NCI-H748 (cell line): Measurements from ENCODE around the gene GNL3L.
"Not testable (repeated sequence)": the region's sequence is repeated elsewhere in the genome, so short reads cannot be mapped to it uniquely, and the experiment has no call there.

Experiments
- DNase-seq: peaks from one replicate; lab custom pipeline; 2025; ENCODE audit not compliant: unreplicated experiment; lab: John Stamatoyannopoulos, UW

The GNL3L gene

GRCh38 chrX:54555006-54555405, 25.0 kb downstream of the GNL3L start:
- not testable (repeated sequence) for DNase-seq

GRCh38 chrX:54560411-54560810, 30.4 kb downstream of the GNL3L start:
- no peak for DNase-seq

- no peak for DNase-seq
Observed at GRCh38 chrX:54561622-54562021, 31.6 kb downstream of the GNL3L start.

- no peak for DNase-seq
Observed at GRCh38 chrX:54564936-54565335, 34.9 kb downstream of the GNL3L start.

GRCh38 chrX:54570332-54570731, 40.3 kb downstream of the GNL3L start:
- DNase-seq = no peak

DNA sequence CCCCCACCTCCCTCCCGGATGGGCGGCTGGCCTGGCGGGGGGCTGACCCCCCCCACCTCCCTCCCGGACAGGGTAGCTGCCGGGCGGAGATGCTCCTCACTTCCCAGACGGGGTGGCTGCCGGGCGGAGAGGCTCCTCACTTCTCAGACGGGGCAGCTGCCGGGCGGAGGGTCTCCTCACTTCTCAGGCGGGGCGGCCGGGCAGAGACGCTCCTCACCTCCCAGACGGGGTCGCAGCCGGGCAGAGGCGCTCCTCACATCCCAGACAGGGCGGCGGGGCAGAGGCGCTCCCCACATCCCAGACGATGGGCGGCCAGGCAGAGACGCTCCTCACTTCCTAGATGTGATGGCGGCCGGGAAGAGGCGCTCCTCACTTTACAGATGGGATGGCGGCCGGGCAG, 42.6 kb downstream of the GNL3L start:
- not testable (repeated sequence) for DNase-seq

DNA sequence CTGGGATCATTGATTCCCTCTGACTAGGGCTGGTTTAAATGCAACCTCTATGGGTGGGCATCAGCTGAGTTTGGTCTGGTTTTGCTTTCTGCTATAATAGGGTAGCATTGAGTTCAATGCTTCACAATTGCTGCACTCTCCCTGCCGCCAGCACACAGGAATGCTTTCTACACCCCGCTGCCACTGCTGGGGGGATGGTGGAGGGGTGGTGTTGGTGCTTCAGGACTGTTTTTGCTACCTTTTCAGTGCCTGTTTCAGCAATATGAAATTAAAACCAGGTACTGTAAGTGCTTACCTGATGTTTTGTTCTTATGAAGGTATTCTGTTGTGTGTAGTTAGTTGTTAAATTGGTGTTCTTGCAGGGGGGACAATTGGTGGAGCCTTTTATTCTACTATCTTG, 67.7 kb downstream of the GNL3L start:
- DNase-seq = no peak

DNA sequence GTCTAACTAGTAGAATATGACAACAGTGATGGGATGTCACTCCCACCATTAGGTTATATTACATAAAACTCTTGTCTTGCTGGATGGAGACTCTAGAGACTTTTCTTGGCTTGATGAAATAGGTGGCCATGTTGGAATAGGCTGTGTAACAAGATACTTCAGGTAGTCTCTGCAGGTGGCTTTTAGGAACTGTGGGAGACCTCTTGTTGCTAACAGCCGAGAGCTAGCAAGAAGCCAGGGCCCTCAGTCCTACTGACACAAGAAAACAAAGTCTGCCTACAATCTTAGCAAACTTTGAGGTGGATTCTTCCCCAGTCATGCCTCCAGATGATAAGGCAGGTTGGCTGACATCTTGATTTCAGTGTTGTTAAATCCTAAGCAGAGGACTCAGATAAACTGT, 72.5 kb downstream of the GNL3L start:
- no peak for DNase-seq
